ENCODE measurements around the gene GCSH.

The GCSH gene

GRCh38 chr16:81101702-81102101 lies 5.5 kb upstream of the GCSH start:
- DNase-seq, result no peak

- DNase-seq, result no peak
Observed at GRCh38 chr16:81099958-81100357, 3.8 kb upstream of the GCSH start.

- DNase-seq, result no peak
Observed at GRCh38 chr16:81097230-81097629, 1.0 kb upstream of the GCSH start.

- DNase-seq, result no peak
Observed at GRCh38 chr16:81096715-81097208, 567 bp upstream of the GCSH start.

GRCh38 chr16:81095653-81095952 lies 592 bp downstream of the GCSH start:
- DNase-seq, result no peak

GRCh38 chr16:81094771-81095251 lies 1.4 kb downstream of the GCSH start:
- no peak for DNase-seq

- DNase-seq, result no peak
Observed at GRCh38 chr16:81088836-81089235, 7.4 kb downstream of the GCSH start.

GRCh38 chr16:81081014-81081413 lies 15.2 kb downstream of the GCSH start:
- no peak for DNase-seq

- no peak for DNase-seq
Observed at GRCh38 chr16:81080233-81080632, 16.0 kb downstream of the GCSH start.

GRCh38 chr16:81077076-81077940 lies 18.9 kb downstream of the GCSH start, which contains the start of gene C16orf46:
Gene C16orf46 (minus strand): TSS chr16:81077238. CDS start chr16:81063955, 13,283 bp downstream.
- peak; percentile 89 to 97 (median 94) for DNase-seq

GRCh38 chr16:81076566-81077075 lies 19.6 kb downstream of the GCSH start:
- peak; percentile 88 to 93 (median 89) for DNase-seq

- peak in 1 of 5 experiments; percentile 41 for DNase-seq
Observed at GRCh38 chr16:81073560-81074330, 22.4 kb downstream of the GCSH start.

- no peak for DNase-seq
Observed at GRCh38 chr16:81071805-81072204, 24.4 kb downstream of the GCSH start.

- DNase-seq, result no peak
Observed at GRCh38 chr16:81070979-81071378, 25.2 kb downstream of the GCSH start.

GRCh38 chr16:81069063-81069462 lies 27.1 kb downstream of the GCSH start:
- DNase-seq, result no peak

- DNase-seq, result peak in 1 of 5 experiments; percentile 14
Observed at GRCh38 chr16:81067166-81067565, 29.0 kb downstream of the GCSH start.

- DNase-seq, result no peak
Observed at GRCh38 chr16:81066681-81067080, 29.5 kb downstream of the GCSH start.

GRCh38 chr16:81061871-81062608 lies 34.2 kb downstream of the GCSH start:
- DNase-seq, result no peak

GRCh38 chr16:81061307-81061640 lies 34.9 kb downstream of the GCSH start:
- DNase-seq, result no peak

GRCh38 chr16:81060576-81061306 lies 35.5 kb downstream of the GCSH start:
- no peak for DNase-seq

- no peak for DNase-seq
Observed at GRCh38 chr16:81053761-81054160, 42.4 kb downstream of the GCSH start.

GRCh38 chr16:81042821-81043220 lies 53.4 kb downstream of the GCSH start:
- no peak for DNase-seq
